ENCODE data around the gene NR2E1. TPM values are rescaled to one million over a fixed set of nuclear protein-coding genes. Genes with fewer than 3 reads are reported as not detected.

The NR2E1 gene
- total RNA-seq, 1 donor from 2014 or later, result not detected

GRCh38 chr6:108167449-108168089, 1.7 kb downstream of the NR2E1 start:
- Histone ChIP-seq H3K4me1 (peaks cover 50% of the 10 kb centered on the region), H3K27me3 (peaks cover 100% of the 10 kb centered on the region), H3K36me3 (no peaks in the 10 kb centered on the region), H3K27ac (no peak overlapping the region), H3K4me3 (no peak overlapping the region), H3K9me3 (no peaks in the 10 kb centered on the region)
- intact Hi-C loops (cut with DNase I), result no loop called here
- no peak for TF ChIP-seq CTCF (IDR thresholded peaks at IDR 0.05)
- DNase-seq, result no peak
- peak; percentile 6 for ATAC-seq

GRCh38 chr6:108168090-108168463, 2.3 kb downstream of the NR2E1 start:
- Histone ChIP-seq H3K9me3 (no peaks in the 10 kb centered on the region), H3K27ac (no peak overlapping the region), H3K4me3 (peak overlapping the region; percentile 26), H3K27me3 (peaks cover 100% of the 10 kb centered on the region), H3K4me1 (peaks cover 50% of the 10 kb centered on the region), H3K36me3 (no peaks in the 10 kb centered on the region)
- ATAC-seq (peak; percentile 8), DNase-seq (no peak)
- no peak for TF ChIP-seq CTCF (IDR thresholded peaks at IDR 0.05)
- intact Hi-C loops (cut with DNase I), result no loop called here

- peak; percentile 60 for ATAC-seq
- no peaks in the 10 kb centered on the region for H3K36me3 ChIP-seq
- peak; percentile 36 for TF ChIP-seq CTCF (IDR thresholded peaks at IDR 0.05)
- peak overlapping the region; percentile 26 for H3K4me3 ChIP-seq
- no peaks in the 10 kb centered on the region for H3K9me3 ChIP-seq
- intact Hi-C loops (cut with DNase I), result no loop called here
- no peak overlapping the region for H3K27ac ChIP-seq
- peak; percentile 71 for DNase-seq
- peaks cover 50% of the 10 kb centered on the region for H3K4me1 ChIP-seq
- H3K27me3 ChIP-seq, result peaks cover 100% of the 10 kb centered on the region
Observed at GRCh38 chr6:108168501-108169463, 3.0 kb downstream of the NR2E1 start.

- Histone ChIP-seq H3K4me3 (no peak overlapping the region), H3K27me3 (peaks cover 100% of the 10 kb centered on the region), H3K9me3 (no peaks in the 10 kb centered on the region), H3K27ac (no peak overlapping the region), H3K36me3 (no peaks in the 10 kb centered on the region), H3K4me1 (peaks cover 54% of the 10 kb centered on the region)
- intact Hi-C loops (cut with DNase I), result no loop called here
- TF ChIP-seq CTCF (IDR thresholded peaks at IDR 0.05), result no peak
- ATAC-seq (peak; percentile 4), DNase-seq (no peak)
Observed at GRCh38 chr6:108169464-108170331, 3.9 kb downstream of the NR2E1 start.
